Esophagus muscularis mucosa (tissue), 3 donors: ENCODE data around the gene FHIP1A.

Source experiments
- POLR2A ChIP-seq: fragments of 450-650 bp; IDR thresholded peaks from one replicate; pipeline ENCODE4 v1.6.1; 2017; ENCODE audit warnings: antibody characterized with exemption, moderate library complexity, mild to moderate bottlenecking, low read depth
- TF ChIP-seq, protein P1 (sequence below), 3 experiments: fragments of 200-600 bp in 2 of 3; fragments of 450-650 bp in 1 of 3; sonication (generic) in 2 of 3; IDR thresholded peaks; one replicate each; pipeline ENCODE4 v1.5.1; 2017 to 2019; ENCODE audit warnings: antibody characterized with exemption in 3 of 3, mild to moderate bottlenecking in 2 of 3, moderate library complexity in 1 of 3

DNA sequence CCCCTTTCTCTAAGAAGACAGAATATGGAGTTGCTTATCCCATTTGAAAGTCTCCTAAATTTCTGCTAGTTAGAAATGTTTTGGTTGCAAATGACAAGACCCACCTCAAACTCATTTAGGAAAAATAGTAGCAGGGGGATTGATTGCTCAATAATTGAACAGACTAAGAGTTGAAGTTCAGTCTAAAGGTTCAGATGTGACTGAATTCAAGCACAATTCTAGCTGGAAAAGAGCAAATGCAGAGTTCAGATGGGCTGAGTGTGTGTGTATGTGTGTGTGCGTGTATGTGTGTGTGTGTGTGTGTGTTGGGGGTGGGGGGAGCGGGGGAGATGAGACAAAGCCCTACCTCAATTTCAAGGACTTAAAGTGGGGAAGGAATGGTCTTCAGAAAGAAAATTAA is 47.9 kb upstream of the FHIP1A start:
- no peak for TF ChIP-seq POLR2A
- TF ChIP-seq, protein P1, sequence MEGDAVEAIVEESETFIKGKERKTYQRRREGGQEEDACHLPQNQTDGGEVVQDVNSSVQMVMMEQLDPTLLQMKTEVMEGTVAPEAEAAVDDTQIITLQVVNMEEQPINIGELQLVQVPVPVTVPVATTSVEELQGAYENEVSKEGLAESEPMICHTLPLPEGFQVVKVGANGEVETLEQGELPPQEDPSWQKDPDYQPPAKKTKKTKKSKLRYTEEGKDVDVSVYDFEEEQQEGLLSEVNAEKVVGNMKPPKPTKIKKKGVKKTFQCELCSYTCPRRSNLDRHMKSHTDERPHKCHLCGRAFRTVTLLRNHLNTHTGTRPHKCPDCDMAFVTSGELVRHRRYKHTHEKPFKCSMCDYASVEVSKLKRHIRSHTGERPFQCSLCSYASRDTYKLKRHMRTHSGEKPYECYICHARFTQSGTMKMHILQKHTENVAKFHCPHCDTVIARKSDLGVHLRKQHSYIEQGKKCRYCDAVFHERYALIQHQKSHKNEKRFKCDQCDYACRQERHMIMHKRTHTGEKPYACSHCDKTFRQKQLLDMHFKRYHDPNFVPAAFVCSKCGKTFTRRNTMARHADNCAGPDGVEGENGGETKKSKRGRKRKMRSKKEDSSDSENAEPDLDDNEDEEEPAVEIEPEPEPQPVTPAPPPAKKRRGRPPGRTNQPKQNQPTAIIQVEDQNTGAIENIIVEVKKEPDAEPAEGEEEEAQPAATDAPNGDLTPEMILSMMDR (IDR thresholded peaks at IDR 0.05): no peak
